Body of pancreas (tissue), 4 donors: ENCODE data around the gene DCAF7. TPM values are rescaled to one million over a fixed set of nuclear protein-coding genes. Genes with fewer than 3 reads are reported as not detected.

Experiments used
- ATAC-seq: fragments of 150-250 bp; one replicate; pipeline ENCODE4 v1.9.1; 2016
- DNase-seq, 4 donors: peaks; one replicate each; pipeline ENCODE4 v3.0.0-alpha.2; 2019
- H3K27ac ChIP-seq, 4 donors: fragments of 200-600 bp; sonication (generic); 1 replicate in 3 of 4; 2 replicates in 1 of 4; pipeline versions ENCODE4 v1.5.1 to v1.6.1; 2016 to 2019; ENCODE audit warnings: mild to moderate bottlenecking in 1 of 4, mixed read lengths in 1 of 4, moderate library complexity in 1 of 4
- H3K27me3 ChIP-seq, 2 donors: fragments of 200-600 bp; sonication (generic); one replicate each; pipeline ENCODE4 v1.6.0; 2016; ENCODE audit warnings: mild to moderate bottlenecking in 1 of 2
- H3K36me3 ChIP-seq, 2 donors: fragments of 200-600 bp; sonication (generic); replicated peaks in 1 of 2; 2 replicates each; pipeline ENCODE4 v1.5.1; 2016; ENCODE audit warnings: low read depth in 2 of 2; ENCODE audit not compliant: insufficient read depth in 1 of 2
- H3K4me1 ChIP-seq: fragments of 200-600 bp; sonication (generic); one replicate; pipeline ENCODE4 v1.6.0; 2016
- H3K4me3 ChIP-seq, 2 donors: fragments of 200-600 bp; sonication (generic); 1 replicate in 1 of 2; 2 replicates in 1 of 2; pipeline ENCODE4 v1.5.1; 2016 to 2019
- H3K9me3 ChIP-seq, 3 donors: fragments of 200-600 bp; sonication (generic); 1 replicate in 2 of 3; 2 replicates in 1 of 3; pipeline ENCODE4 v1.5.1; 2016
- POLR2A ChIP-seq, 3 donors: fragments of 450-650 bp; IDR thresholded peaks; one replicate each; pipeline ENCODE4 v1.6.1; 2016; ENCODE audit warnings: antibody characterized with exemption in 3 of 3, mild to moderate bottlenecking in 2 of 3
- WGBS, 2 donors: methylation state at CpG; one replicate each; pipeline ENCODE4 v1.1.5; 2017; 5-methylcytosine and 5-hydroxymethylcytosine counted together
- intact Hi-C: fragments of 100-400 bp; cut with DNase I; formaldehyde crosslinking; loops from one replicate; pipeline ENCODE4 v1.15.1; 2023
- total RNA-seq, 2 donors: library from RNA; depleted of rRNA; stranded (reverse); fragments of >200 nt; gene quantifications; one replicate each; pipeline ENCODE4 v1.1.0, GENCODE V29; 2016
- TF ChIP-seq, protein P1 (sequence below), 7 experiments: fragments of 450-650 bp in 4 of 7; fragments of 200-600 bp in 3 of 7; sonication (generic) in 3 of 7; IDR thresholded peaks; one replicate each; pipeline ENCODE4 v1.5.1; 2016 to 2019; ENCODE audit warnings: antibody characterized with exemption in 7 of 7

Gene DCAF7
- total RNA-seq = 10 to 100 TPM; 16.8 to 16.9 TPM

DNA sequence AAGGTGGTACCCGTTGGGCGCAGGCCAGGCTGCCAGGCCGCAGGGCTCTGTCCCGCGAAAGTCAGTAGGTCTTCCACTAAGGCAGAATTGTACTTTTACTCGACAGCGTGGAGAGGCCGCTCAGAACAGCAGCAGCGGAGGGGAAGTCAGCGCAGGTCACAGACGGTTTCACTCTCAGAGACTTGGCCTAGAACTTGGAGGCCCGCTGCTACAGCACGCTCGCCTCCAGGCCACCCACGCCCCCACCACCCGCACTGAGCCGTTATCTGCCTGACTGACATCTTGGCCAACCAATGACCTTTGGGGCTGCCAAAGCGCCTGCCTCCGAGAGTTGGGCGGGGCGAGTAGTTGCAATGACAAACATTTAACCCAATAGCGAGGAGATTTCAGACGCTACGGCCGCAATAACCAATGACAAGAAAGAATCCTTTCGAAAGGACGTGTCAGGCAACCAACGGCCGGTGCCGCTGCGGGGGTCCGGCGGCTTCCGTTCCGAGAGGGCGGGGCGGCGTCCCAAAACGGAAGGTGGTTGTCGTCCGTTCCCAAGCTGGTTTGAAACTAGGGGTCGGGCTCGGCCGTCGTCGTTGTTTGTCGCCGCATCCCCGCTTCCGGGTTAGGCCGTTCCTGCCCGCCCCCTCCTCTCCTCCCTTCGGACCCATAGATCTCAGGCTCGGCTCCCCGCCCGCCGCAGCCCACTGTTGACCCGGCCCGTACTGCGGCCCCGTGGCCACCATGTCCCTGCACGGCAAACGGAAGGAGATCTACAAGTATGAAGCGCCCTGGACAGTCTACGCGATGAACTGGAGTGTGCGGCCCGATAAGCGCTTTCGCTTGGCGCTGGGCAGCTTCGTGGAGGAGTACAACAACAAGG is at the start of gene DCAF7:
DCAF7 (plus strand) TSS at position 532 of the 871 bp plus-strand sequence; CDS start at position 733, 201 bp downstream.
- ATAC-seq (peak; percentile 98), DNase-seq (peak; percentile 100)
- Histone ChIP-seq H3K27ac (peak within 1 kb of the TSS; percentile 79 to 98 (median 92)), H3K9me3 (no peaks in the 10 kb centered on the region), H3K4me3 (peak within 1 kb of the TSS; percentile 64 to 100), H3K4me1 (peaks cover 34% of the 10 kb centered on the region), H3K27me3 (no peaks in the 10 kb centered on the region), H3K36me3 (no peaks in the 10 kb centered on the region)
- intact Hi-C loops = loop anchor here (10.0 kb wide), 1 partner anchor 105 kb away; the partner anchor contains the start of gene CYB561
- TF ChIP-seq, protein P1, sequence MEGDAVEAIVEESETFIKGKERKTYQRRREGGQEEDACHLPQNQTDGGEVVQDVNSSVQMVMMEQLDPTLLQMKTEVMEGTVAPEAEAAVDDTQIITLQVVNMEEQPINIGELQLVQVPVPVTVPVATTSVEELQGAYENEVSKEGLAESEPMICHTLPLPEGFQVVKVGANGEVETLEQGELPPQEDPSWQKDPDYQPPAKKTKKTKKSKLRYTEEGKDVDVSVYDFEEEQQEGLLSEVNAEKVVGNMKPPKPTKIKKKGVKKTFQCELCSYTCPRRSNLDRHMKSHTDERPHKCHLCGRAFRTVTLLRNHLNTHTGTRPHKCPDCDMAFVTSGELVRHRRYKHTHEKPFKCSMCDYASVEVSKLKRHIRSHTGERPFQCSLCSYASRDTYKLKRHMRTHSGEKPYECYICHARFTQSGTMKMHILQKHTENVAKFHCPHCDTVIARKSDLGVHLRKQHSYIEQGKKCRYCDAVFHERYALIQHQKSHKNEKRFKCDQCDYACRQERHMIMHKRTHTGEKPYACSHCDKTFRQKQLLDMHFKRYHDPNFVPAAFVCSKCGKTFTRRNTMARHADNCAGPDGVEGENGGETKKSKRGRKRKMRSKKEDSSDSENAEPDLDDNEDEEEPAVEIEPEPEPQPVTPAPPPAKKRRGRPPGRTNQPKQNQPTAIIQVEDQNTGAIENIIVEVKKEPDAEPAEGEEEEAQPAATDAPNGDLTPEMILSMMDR (IDR thresholded peaks at IDR 0.05) = peak in 1 of 7 experiments; percentile 0
- peak; percentile 39 to 81 (median 80) for TF ChIP-seq POLR2A (IDR thresholded peaks at IDR 0.05)
- 0 to 1% methylated on average over 30 to 71 of the region's 72 CpGs for WGBS, 2 donors

DNA sequence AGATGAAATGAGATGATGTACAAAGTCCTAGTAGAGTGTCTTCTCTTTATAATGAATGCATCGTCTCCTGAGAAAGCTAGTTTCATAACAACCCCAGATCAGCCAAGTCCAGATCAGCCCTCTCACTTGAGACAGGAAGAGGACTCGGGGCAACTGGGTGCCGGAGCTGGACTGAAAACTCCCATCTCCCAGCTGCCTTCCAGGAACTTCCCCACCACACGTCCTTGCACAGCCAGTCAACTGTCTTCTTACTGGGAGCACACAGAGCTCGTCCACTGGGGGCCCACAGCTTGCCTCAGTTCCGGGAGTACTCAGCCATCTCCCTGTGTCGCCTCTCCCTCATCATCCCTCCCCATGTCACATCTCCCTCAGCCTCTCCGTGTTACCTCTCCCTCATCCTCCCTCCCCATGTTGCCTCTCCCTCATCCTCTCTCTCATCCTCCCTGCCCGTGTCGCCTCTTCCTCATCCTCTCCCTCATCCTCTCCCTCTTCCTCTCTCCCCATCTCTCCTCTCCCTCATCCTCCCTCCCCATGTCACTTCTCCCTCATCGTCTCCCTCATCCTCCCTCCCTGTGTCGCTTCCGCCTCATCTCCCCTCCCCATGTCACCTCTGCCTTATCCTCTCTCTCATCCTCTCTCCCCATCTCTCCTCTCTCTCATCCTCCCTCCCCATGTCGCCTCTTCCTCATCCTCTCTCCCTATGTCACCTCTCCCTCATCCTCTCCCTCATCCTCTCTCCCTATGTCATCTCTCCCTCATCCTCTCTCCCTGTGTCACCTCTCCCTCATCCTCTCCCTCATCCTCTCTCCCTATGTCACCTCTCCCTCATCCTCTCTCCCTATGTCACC is 49.5 kb upstream of the DCAF7 start:
- TF ChIP-seq, protein P1 (IDR thresholded peaks at IDR 0.05) = no peak
- TF ChIP-seq POLR2A (IDR thresholded peaks at IDR 0.05) = no peak
- 56 to 57% methylated on average over 14 of the region's 14 CpGs for WGBS, 2 donors
- intact Hi-C loops = no loop called here
- no peak overlapping the region for H3K27ac ChIP-seq
- no peak overlapping the region for H3K4me3 ChIP-seq
- no peaks in the 10 kb centered on the region for H3K4me1 ChIP-seq
- no peaks in the 10 kb centered on the region for H3K9me3 ChIP-seq
- DNase-seq = no peak
- H3K36me3 ChIP-seq = no peaks in the 10 kb centered on the region
- no peaks in the 10 kb centered on the region for H3K27me3 ChIP-seq
- ATAC-seq = no peak

DNA sequence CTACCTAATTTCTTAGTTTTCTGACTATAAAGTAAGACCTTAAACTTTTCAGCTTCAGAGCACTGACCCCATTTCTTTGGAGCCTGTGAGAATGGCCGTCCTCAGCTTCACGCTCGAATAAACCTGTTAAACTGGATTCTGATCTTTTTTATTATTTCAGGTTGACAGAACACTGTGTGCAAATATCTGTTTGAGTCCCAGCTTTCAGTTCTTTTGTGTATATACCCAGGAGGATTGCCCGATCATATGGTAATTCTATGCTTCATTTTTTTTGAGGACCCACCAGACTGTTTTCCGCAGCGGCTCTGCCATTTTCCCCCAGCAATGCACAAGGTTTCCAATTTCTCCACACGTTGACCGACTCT is 47.0 kb upstream of the DCAF7 start:
- H3K4me3 ChIP-seq = no peak overlapping the region
- H3K36me3 ChIP-seq = no peaks in the 10 kb centered on the region
- no peaks in the 10 kb centered on the region for H3K4me1 ChIP-seq
- DNase-seq (no peak), ATAC-seq (no peak)
- TF ChIP-seq, protein P1 (IDR thresholded peaks at IDR 0.05) = no peak
- H3K9me3 ChIP-seq = no peaks in the 10 kb centered on the region
- 41 to 42% methylated on average over 8 of the region's 8 CpGs for WGBS, 2 donors
- no peak overlapping the region for H3K27ac ChIP-seq
- intact Hi-C loops = no loop called here
- H3K27me3 ChIP-seq = no peaks in the 10 kb centered on the region

DNA sequence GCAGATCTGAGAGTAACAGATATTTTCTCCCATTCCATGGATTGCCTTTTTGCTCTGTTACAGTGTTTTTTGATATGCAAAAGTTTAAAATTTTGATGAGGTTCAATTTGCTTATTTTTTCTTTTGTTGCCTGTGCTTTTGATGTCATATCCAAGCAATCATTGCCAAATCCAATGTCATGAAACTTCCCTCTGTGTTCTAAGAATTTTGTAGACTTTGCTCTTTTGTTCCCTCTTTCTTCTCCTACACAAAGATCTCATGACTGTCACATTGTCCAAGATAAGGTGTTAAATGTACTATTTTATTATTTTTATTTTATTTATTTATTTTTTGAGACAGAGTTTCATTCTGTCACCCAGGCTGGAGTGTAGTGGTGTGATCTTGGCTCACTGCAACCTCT is 46.0 kb upstream of the DCAF7 start:
- DNase-seq (no peak), ATAC-seq (no peak)
- no peak overlapping the region for H3K4me3 ChIP-seq
- intact Hi-C loops = no loop called here
- no peaks in the 10 kb centered on the region for H3K4me1 ChIP-seq
- TF ChIP-seq, protein P1 (IDR thresholded peaks at IDR 0.05) = no peak
- TF ChIP-seq POLR2A (IDR thresholded peaks at IDR 0.05) = no peak
- H3K9me3 ChIP-seq = no peaks in the 10 kb centered on the region
- H3K36me3 ChIP-seq = no peaks in the 10 kb centered on the region
- no peak overlapping the region for H3K27ac ChIP-seq
- H3K27me3 ChIP-seq = no peaks in the 10 kb centered on the region
